ENCODE results near the gene ITPA.

The ITPA gene

GRCh38 chr20:3209257-3209945 is at the start of gene ITPA:
ITPA (plus strand) TSS chr20:3209498; CDS start chr20:3209552, 54 bp downstream.
- peak; percentile 47 to 59 for DNase-seq

GRCh38 chr20:3160418-3160817 is 48.9 kb upstream of the ITPA start:
- no peak for DNase-seq

- no peak for DNase-seq
Measured at GRCh38 chr20:3161316-3162079, 47.8 kb upstream of the ITPA start.

- DNase-seq: no peak
Measured at GRCh38 chr20:3162080-3162611, 47.2 kb upstream of the ITPA start.

- DNase-seq: no peak
Measured at GRCh38 chr20:3163099-3164042, 45.9 kb upstream of the ITPA start.

- DNase-seq: no peak
Measured at GRCh38 chr20:3164043-3164762, 45.1 kb upstream of the ITPA start.

- DNase-seq: no peak
Measured at GRCh38 chr20:3164763-3165410, 44.4 kb upstream of the ITPA start.

- no peak for DNase-seq
Measured at GRCh38 chr20:3165473-3166337, 43.6 kb upstream of the ITPA start.

GRCh38 chr20:3166338-3166912 is 42.9 kb upstream of the ITPA start:
- DNase-seq: no peak

GRCh38 chr20:3166913-3167342 is 42.4 kb upstream of the ITPA start:
- no peak for DNase-seq

- no peak for DNase-seq
Measured at GRCh38 chr20:3167738-3168078, 41.6 kb upstream of the ITPA start.

- DNase-seq: no peak
Measured at GRCh38 chr20:3168079-3168828, 41.0 kb upstream of the ITPA start.

GRCh38 chr20:3168829-3169590 is 40.3 kb upstream of the ITPA start:
- no peak for DNase-seq

GRCh38 chr20:3171391-3172125 is 37.7 kb upstream of the ITPA start:
- no peak for DNase-seq

GRCh38 chr20:3172126-3172932 is 37.0 kb upstream of the ITPA start:
- no peak for DNase-seq

- DNase-seq: peak; percentile 72 to 87
Measured at GRCh38 chr20:3172933-3173609, 36.2 kb upstream of the ITPA start, which contains the start of gene LZTS3. LZTS3 (minus strand) TSS chr20:3173549; CDS start chr20:3167163, 6,386 bp downstream.
